ENCODE results near the gene FAM72A. TPM values are rescaled to one million over a fixed set of nuclear protein-coding genes. Genes with fewer than 3 reads are reported as not detected.
"Not testable (repeated sequence)": the region's sequence is repeated elsewhere in the genome, so short reads cannot be mapped to it uniquely, and the experiment has no call there.

FAM72A gene
- total RNA-seq, 1 experiment from 2014 or later, result 5.6 TPM

- H3K36me3 ChIP-seq, H3K27me3 ChIP-seq, H3K9me3 ChIP-seq, H3K4me3 ChIP-seq, DNase-seq: not testable (repeated sequence)
Observed at GRCh38 chr1:206219514-206220331, 17.1 kb upstream of the FAM72A start.

- not testable (repeated sequence) for H3K4me3 ChIP-seq, H3K36me3 ChIP-seq, H3K27me3 ChIP-seq, DNase-seq, H3K9me3 ChIP-seq
Observed at GRCh38 chr1:206218765-206219164, 16.1 kb upstream of the FAM72A start.

GRCh38 chr1:206218285-206218684 lies 15.6 kb upstream of the FAM72A start:
- not testable (repeated sequence) for H3K27me3 ChIP-seq, H3K9me3 ChIP-seq, H3K4me3 ChIP-seq, DNase-seq, H3K36me3 ChIP-seq

DNA sequence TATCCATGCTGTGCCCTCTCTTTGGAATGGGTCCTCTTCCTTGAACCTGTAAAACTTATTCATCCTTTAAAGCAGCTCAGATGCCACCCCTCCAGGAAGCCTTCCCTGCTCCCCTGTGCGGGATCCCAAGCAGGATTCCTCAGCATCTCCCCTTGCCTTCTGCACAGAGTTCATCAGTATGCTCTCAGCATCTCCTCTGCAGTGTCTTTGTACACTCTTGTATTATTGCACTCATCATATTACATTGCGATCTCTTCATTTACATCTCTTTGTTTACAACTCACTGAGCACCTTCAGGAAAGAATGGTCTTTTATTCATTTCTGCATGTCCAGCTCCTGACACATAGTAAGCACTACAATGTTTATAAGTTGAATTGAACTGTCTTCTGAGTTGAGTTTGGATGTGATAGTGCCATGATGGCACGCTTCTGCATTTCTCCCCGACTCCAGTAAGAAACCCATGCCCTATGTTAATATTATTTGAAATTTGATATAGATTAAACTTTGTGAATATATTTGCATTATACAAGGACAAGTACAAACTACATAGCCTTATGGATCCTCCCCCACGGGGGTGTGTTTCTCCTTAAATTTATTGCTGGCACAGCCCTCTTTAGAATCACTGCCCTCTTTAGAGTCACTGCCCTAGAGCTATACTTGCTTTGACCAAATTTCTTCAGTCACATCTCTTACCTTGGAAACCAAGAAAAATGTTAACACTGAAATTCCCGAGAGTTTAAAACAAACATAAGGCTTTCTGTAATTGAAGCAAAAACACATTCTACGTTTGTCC lies 13.2 kb upstream of the FAM72A start:
- not testable (repeated sequence) for H3K4me3 ChIP-seq, H3K9me3 ChIP-seq, H3K36me3 ChIP-seq

GRCh38 chr1:206210802-206211201 lies 8.2 kb upstream of the FAM72A start:
- not testable (repeated sequence) for DNase-seq, H3K4me3 ChIP-seq, H3K36me3 ChIP-seq, H3K27me3 ChIP-seq, H3K9me3 ChIP-seq

More for the DNA sequence above, 13.2 kb upstream of the FAM72A start:
- not testable (repeated sequence) for DNase-seq, H3K27me3 ChIP-seq

GRCh38 chr1:206205569-206205968 lies 2.9 kb upstream of the FAM72A start:
- H3K36me3 ChIP-seq, H3K4me3 ChIP-seq, H3K27me3 ChIP-seq, H3K9me3 ChIP-seq: not testable (repeated sequence)
- peak; percentile 21 for DNase-seq

GRCh38 chr1:206204871-206205270 lies 2.2 kb upstream of the FAM72A start:
- not testable (repeated sequence) for H3K36me3 ChIP-seq, H3K27me3 ChIP-seq, H3K9me3 ChIP-seq
- peak; percentile 25 for DNase-seq
- peak overlapping the region; percentile 41 for H3K4me3 ChIP-seq

DNA sequence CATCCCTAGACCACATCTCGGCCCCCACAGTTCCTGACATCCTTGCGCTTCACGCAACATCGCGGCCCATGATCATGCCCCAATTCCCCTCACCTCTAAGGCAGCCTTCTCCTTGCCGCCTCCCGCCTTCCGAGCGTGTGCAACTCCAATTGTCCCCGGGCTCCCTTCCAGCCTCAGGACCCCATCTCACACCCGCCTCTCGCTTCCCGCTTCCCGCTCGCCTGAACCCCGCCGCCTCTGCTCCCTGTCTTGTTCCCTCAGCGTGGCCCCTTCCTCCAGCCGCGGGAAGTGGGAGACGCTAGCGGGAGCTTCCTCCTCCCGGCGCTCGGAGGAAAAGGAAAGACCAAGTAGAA lies 1.5 kb upstream of the FAM72A start:
- not testable (repeated sequence) for H3K36me3 ChIP-seq, H3K4me3 ChIP-seq, H3K9me3 ChIP-seq, H3K27me3 ChIP-seq
- DNase-seq, result peak; percentile 11

DNA sequence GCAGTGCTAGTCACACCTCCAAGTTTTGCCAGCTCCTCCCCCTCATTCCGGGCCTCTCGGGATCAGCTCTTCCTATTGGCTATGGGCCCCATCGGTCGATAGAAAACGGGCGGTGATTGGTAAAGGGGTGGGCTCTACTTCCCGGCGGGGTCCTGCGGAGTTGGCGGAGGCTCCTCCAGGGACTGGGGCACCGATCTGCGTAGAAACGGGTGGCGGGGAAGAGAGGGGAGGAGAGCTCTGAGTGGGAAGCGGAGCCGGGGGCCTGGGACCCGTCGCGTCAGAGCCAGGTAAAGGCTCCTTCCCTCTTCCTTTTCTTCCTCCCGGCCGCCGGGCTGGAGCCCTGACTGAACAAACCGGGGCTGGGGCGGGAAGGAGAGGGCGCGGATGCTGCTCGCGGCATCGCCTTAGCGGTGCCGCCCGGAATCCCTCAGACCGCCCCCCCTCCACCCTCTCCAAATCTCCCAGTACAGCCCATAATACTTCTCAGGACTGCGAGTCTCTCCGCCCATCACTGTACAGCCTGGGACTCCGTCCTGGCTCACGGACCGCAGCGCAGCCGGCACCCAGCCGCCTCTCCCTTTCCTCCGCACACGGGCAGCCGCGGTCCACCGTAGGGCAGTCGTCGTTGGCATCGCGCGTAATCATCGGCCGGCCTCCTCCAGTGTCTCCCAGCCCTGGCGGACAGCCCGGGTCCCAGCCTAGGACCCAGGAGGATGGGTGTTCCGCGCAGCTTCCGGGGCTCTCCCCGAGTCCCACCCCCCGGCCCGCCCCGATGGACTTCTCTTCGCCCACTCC lies 922 bp upstream of the FAM72A start, which contains the start of gene SRGAP2:
SRGAP2 (plus strand) TSS at position 178 of the 795 bp plus-strand sequence. CDS start 2,430 bp downstream, outside the sequence.
- H3K27me3 ChIP-seq, H3K4me3 ChIP-seq, H3K9me3 ChIP-seq, H3K36me3 ChIP-seq: not testable (repeated sequence)
- peak; percentile 84 for DNase-seq

- not testable (repeated sequence) for H3K9me3 ChIP-seq, H3K27me3 ChIP-seq, DNase-seq, H3K4me3 ChIP-seq, H3K36me3 ChIP-seq
Observed at GRCh38 chr1:206196748-206197424, 5.8 kb downstream of the FAM72A start.

- not testable (repeated sequence) for H3K27me3 ChIP-seq, H3K4me3 ChIP-seq, DNase-seq, H3K36me3 ChIP-seq, H3K9me3 ChIP-seq
Observed at GRCh38 chr1:206195182-206195581, 7.5 kb downstream of the FAM72A start.

DNA sequence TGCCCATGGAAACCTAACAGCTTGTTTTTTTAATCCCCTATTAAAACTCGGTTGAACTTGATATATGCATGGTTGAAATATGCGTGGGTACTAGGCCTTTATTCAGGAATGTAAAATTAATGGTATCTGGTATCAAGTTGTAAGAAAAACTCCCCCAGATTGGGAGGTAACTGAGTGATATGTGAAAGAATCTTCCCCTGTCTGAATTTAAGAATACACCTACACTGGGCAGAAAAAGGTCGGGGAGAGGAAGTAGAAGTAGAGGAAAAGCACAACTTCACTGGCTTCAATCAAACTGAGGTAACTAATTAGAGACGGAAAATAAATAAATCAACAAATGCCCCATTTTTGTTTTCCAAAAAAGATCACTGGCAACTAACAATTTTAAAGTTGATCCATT lies 15.8 kb downstream of the FAM72A start:
- not testable (repeated sequence) for H3K4me3 ChIP-seq, H3K27me3 ChIP-seq, H3K36me3 ChIP-seq, H3K9me3 ChIP-seq, DNase-seq

DNA sequence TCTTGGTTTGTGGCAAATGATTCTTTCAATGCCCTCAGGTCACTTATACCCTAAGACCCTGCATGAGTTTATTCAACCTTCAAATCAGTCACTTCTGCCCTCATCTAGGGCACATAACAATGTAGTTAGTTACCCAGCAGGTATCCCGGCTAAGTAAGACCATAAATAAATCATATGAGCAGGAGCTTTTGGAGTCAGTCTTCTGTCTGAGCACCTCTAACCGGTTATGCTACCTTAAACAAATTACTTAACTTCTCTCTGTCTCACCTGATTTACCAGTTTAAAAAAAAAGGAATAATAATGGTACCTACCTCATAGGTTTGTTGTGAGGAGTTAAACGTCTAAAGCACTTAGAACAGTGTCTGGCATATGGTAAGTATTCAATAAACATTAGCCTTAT lies 16.9 kb downstream of the FAM72A start:
- not testable (repeated sequence) for H3K4me3 ChIP-seq, H3K36me3 ChIP-seq, DNase-seq, H3K27me3 ChIP-seq, H3K9me3 ChIP-seq

DNA sequence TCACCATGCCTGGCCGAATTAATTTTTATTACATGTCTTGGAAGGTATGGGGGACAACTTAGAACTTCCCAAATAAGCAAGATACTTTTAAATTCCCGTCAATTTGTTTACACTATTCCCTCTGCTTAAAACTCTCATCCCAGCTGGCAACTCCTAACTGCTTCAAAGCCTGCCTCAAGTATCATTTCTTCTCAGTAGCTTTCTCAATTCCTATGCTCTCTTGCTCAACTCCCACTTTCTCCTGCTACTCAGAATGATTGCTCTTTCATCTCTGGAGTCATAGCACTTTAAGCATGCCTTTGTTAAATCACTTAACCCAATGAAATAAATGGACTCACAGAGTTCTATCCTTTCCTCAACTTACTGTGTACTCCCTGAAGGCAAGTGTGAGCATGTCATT lies 18.9 kb downstream of the FAM72A start:
- DNase-seq, H3K27me3 ChIP-seq, H3K4me3 ChIP-seq: not testable (repeated sequence)

GRCh38 chr1:206182368-206183317 lies 20.0 kb downstream of the FAM72A start:
- not testable (repeated sequence) for H3K36me3 ChIP-seq, H3K27me3 ChIP-seq, DNase-seq, H3K9me3 ChIP-seq, H3K4me3 ChIP-seq

More for the DNA sequence above, 18.9 kb downstream of the FAM72A start:
- H3K36me3 ChIP-seq, H3K9me3 ChIP-seq: not testable (repeated sequence)

DNA sequence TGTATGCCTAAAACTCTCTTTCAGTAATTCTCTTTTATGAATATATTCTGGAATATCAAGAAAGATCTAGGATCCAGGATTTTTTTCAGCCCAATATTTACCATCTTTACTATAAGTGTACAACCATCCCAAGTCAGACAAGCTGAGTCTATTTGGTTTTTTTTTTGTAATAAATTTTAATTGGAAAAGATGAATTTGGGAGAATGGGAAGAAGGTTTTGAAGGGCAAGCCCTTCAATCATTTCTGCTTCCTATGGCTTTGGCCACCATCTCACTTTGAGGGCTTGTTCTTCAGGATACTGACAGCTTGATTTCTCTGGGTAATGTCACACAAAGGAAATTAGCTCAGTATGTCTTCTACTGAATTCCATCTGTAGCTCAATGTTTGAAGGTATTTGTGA lies 23.0 kb downstream of the FAM72A start:
- not testable (repeated sequence) for H3K4me3 ChIP-seq, H3K27me3 ChIP-seq, H3K9me3 ChIP-seq, H3K36me3 ChIP-seq, DNase-seq

Data from MG63 (cell line).